ENCODE results near the gene FRMD8. TPM values are rescaled to one million over a fixed set of nuclear protein-coding genes. Genes with fewer than 3 reads are reported as not detected.

Gene FRMD8
- total and polyA plus RNA-seq, 2 of the 4 experiments (the other 2 are of a cell fraction) = 11.3 to 19.8 TPM

DNA sequence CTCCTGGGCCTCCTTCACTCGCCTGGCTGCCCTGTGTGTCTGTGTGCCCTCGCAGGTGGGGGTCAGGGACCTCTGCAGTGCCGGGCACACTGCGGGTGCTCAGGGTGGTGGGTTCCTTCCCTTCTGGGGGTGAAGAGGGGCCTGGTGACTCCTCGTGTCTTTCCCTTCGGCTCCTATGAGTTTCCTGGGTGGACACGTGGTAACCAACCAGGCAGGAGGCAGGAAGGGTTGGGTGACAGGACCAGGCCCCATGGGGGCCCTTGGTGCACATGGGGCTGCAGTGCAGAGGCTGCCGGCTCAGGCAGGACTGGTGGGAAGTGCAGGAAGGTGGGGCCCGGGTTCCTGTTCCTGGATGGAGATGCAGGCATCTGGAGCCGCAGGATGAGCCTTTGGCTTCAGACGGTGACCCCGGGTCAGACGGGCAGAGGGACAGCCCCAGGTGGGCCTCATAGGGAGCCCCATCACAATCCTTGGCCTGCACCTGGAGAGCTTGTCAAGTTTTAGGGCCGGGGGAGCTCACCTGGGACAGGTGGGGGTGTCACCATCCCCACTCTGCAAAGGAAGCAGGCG, 9.6 kb downstream of the FRMD8 start:
- H3K14ac ChIP-seq (replicated peaks; ENCODE audit: low read depth, low read length) = no peak overlapping the region
- no peaks in the 10 kb centered on the region for H3K27me3 ChIP-seq (ENCODE audit: control insufficient read depth, insufficient read depth, low read length)
- no peak overlapping the region for H2AK5ac ChIP-seq (ENCODE audit: low read depth, low read length)
- H3K9me3 ChIP-seq (ENCODE audit: control insufficient read depth, insufficient read depth, low read length) = no peaks in the 10 kb centered on the region
- no peak overlapping the region for H3K4me3 ChIP-seq (ENCODE audit: insufficient read depth, low read depth, low read length)
- dilution Hi-C loops (cut with HindIII; ENCODE audit: low sequenced_read_pairs, unreplicated experiment) = no loop called here
- H3K18ac ChIP-seq (ENCODE audit: low read depth, low read length) = no peak overlapping the region
- peaks cover 66% of the 10 kb centered on the region for H3K36me3 ChIP-seq (ENCODE audit: control insufficient read depth, insufficient read depth, low read length)
- H4K8ac ChIP-seq (ENCODE audit: low read depth in 2 of 2, low read length in 2 of 2) = no peak overlapping the region
- H2BK20ac ChIP-seq (ENCODE audit: low read depth, low read length) = no peak overlapping the region
- no TSS peak for BruUV-seq (replicated peaks)
- TF ChIP-seq CEBPB (IDR thresholded peaks at IDR 0.05; ENCODE audit: low read depth, low read length) (no peak), BHLHE40 (IDR thresholded peaks at IDR 0.05; ENCODE audit: low read depth, low read length) (no peak), RAD21 (IDR thresholded peaks at IDR 0.05; ENCODE audit: low read length) (no peak), SMC3 (IDR thresholded peaks at IDR 0.05; ENCODE audit: low read depth, low read length) (no peak), MAFK (IDR thresholded peaks at IDR 0.05; ENCODE audit: low read depth, low read length) (no peak), MXI1 (IDR thresholded peaks at IDR 0.05; ENCODE audit: borderline replicate concordance, low read depth, low read length) (no peak)
- TF ChIP-seq, protein P1, sequence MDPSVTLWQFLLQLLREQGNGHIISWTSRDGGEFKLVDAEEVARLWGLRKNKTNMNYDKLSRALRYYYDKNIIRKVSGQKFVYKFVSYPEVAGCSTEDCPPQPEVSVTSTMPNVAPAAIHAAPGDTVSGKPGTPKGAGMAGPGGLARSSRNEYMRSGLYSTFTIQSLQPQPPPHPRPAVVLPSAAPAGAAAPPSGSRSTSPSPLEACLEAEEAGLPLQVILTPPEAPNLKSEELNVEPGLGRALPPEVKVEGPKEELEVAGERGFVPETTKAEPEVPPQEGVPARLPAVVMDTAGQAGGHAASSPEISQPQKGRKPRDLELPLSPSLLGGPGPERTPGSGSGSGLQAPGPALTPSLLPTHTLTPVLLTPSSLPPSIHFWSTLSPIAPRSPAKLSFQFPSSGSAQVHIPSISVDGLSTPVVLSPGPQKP (IDR thresholded peaks at IDR 0.05; ENCODE audit: borderline replicate concordance, low read depth, low read length) = no peak
- intact Hi-C loops (cut with micrococcal nuclease) = no loop called here
- no peak overlapping the region for H3K4ac ChIP-seq (ENCODE audit: low read depth, low read length)
- DNase-seq (no peak), ATAC-seq (ENCODE audit: low read depth) (no peak)
- peaks cover 6% of the 10 kb centered on the region for H4K20me1 ChIP-seq (ENCODE audit: insufficient read depth, low read length)
- POLR2A ChIA-PET (ENCODE audit: unreplicated experiment) = no interaction called here
- H4K91ac ChIP-seq (ENCODE audit: insufficient read depth, low read depth, low read length) = no peak overlapping the region
- peaks cover 2% of the 10 kb centered on the region for H3K9me1 ChIP-seq (ENCODE audit: insufficient read depth, low read length)
- H3K56ac ChIP-seq (ENCODE audit: extremely low read depth, insufficient read depth, low read length) = no peak overlapping the region
- CTCF ChIA-PET = no interaction called here
- H2BK120ac ChIP-seq (ENCODE audit: low read depth, low read length) = no peak overlapping the region
- no peak overlapping the region for H3K4me2 ChIP-seq (ENCODE audit: low read depth, low read length)
- no peak overlapping the region for H3K27ac ChIP-seq (ENCODE audit: insufficient read depth, low read length)
- peaks cover 2% of the 10 kb centered on the region for H3K4me1 ChIP-seq (ENCODE audit: control insufficient read depth, insufficient read depth, low read length)
- H2BK5ac ChIP-seq (ENCODE audit: low read depth, low read length, poor library complexity, severe bottlenecking) = no peak overlapping the region
- no peak overlapping the region for H3K9ac ChIP-seq (ENCODE audit: low read depth, low read length)
- H4K5ac ChIP-seq (ENCODE audit: low read depth, low read length) = no peak overlapping the region
- H2AK9ac ChIP-seq (replicated peaks; ENCODE audit: low read depth, low read length, poor library complexity) = no peak overlapping the region
- 100% methylated on average over 5 of the region's 15 CpGs; no CpG with 5 or more reads in 1 of the 2 experiments for WGBS, 2 experiments (ENCODE audit: extremely low coverage in 2 of 2, insufficient read length in 1 of 2)
- peaks cover 6 to 61% of the 10 kb centered on the region in 2 experiments; a peak in 3 of 4 replicates for H3K79me1 ChIP-seq (ENCODE audit: low read depth in 1 of 2, low read length in 2 of 2)
- in situ Hi-C loops (cut with MboI; ENCODE audit: low sequenced_read_pairs) = no loop called here
- H2BK15ac ChIP-seq (ENCODE audit: low read depth, low read length) = no peak overlapping the region
- no peak overlapping the region for H3K23ac ChIP-seq (ENCODE audit: low read depth, low read length)
- H2AFZ ChIP-seq (replicated peaks; ENCODE audit: low read length, poor library complexity) = no peak overlapping the region

All from IMR-90 (cell line).